Gastrocnemius medialis (tissue), 4 donors: ENCODE data around the gene WDR53. TPM values are rescaled to one million over a fixed set of nuclear protein-coding genes. Genes with fewer than 3 reads are reported as not detected.
A peak's percentile ranks its signal among the peaks of the same experiment; 100 is the strongest.
"Not testable (repeated sequence)": the region's sequence is repeated elsewhere in the genome, so short reads cannot be mapped to it uniquely, and the experiment has no call there.

Source experiments
- ATAC-seq, 2 donors: fragments of 150-250 bp; one replicate each; pipeline ENCODE4 v1.9.1; 2016
- DNase-seq, 2 donors: peaks; one replicate each; pipeline ENCODE4 v3.0.0-alpha.2; 2019
- H3K27ac ChIP-seq, 4 donors: fragments of 200-600 bp; sonication (generic); 1 replicate in 1 of 4; 2 replicates in 3 of 4; pipeline ENCODE4 v1.5.1; 2016 to 2018; ENCODE audit warnings: mild to moderate bottlenecking in 2 of 4, moderate library complexity in 1 of 4
- H3K27me3 ChIP-seq, 3 donors: fragments of 200-600 bp; sonication (generic) in 2 of 3; 1 replicate in 1 of 3; 2 replicates in 2 of 3; pipeline versions ENCODE4 v1.5.1 to v1.6.0; 2016 to 2019; ENCODE audit warnings: mild to moderate bottlenecking in 1 of 3, moderate library complexity in 1 of 3
- H3K36me3 ChIP-seq, 2 donors: fragments of 200-600 bp; sonication (generic) in 1 of 2; one replicate each; pipeline ENCODE4 v1.5.1; 2017 to 2018
- H3K4me1 ChIP-seq, 2 donors: fragments of 200-600 bp; sonication (generic) in 1 of 2; one replicate each; pipeline ENCODE4 v1.5.1; 2016 to 2017; ENCODE audit warnings: mild to moderate bottlenecking in 2 of 2
- H3K4me3 ChIP-seq, 4 donors: fragments of 200-600 bp; sonication (generic) in 3 of 4; 1 replicate in 1 of 4; 2 replicates in 3 of 4; pipeline ENCODE4 v1.5.1; 2016 to 2019; ENCODE audit warnings: mild to moderate bottlenecking in 2 of 4
- H3K9me3 ChIP-seq, 3 donors: fragments of 200-600 bp; sonication (generic) in 2 of 3; 1 replicate in 1 of 3; 2 replicates in 2 of 3; pipeline ENCODE4 v1.5.1; 2016 to 2019
- POLR2A ChIP-seq, 2 donors: fragments of 450-650 bp; IDR thresholded peaks; one replicate each; pipeline ENCODE4 v1.6.1; 2017; ENCODE audit warnings: antibody characterized with exemption in 2 of 2, mild to moderate bottlenecking in 2 of 2, moderate library complexity in 2 of 2
- in situ Hi-C, 4 donors: fragments of 200-750 bp; cut with MboI; loops; one replicate each; pipeline versions ENCODE4 v1.15.0 to v1.8.0; 2017; ENCODE audit warnings: low sequenced_read_pairs in 4 of 4
- intact Hi-C: fragments of 100-400 bp; cut with DNase I; formaldehyde crosslinking; loops from one replicate; pipeline ENCODE4 v1.15.1; 2023; ENCODE audit warnings: low total_unique reads
- total RNA-seq, 4 donors: library from RNA; depleted of rRNA; stranded (reverse); fragments of >200 nt; gene quantifications; one replicate each; pipeline versions ENCODE4 v1.1.0 to v1.2.3, GENCODE V29; 2016
- TF ChIP-seq, protein P1 (sequence below), 5 experiments: fragments of 450-650 bp in 3 of 5; fragments of 200-600 bp in 2 of 5; sonication (generic) in 2 of 5; IDR thresholded peaks in 4 of 5; conservative IDR thresholded peaks in 1 of 5; 1 replicate in 4 of 5; 2 replicates in 1 of 5; pipeline ENCODE4 v1.5.1; 2016 to 2019; ENCODE audit warnings: antibody characterized with exemption in 5 of 5, mild to moderate bottlenecking in 3 of 5, moderate library complexity in 3 of 5

The WDR53 gene
- total RNA-seq, 4 donors from 2014 or later: 4.8 to 8.3 (median 6.7) TPM

DNA sequence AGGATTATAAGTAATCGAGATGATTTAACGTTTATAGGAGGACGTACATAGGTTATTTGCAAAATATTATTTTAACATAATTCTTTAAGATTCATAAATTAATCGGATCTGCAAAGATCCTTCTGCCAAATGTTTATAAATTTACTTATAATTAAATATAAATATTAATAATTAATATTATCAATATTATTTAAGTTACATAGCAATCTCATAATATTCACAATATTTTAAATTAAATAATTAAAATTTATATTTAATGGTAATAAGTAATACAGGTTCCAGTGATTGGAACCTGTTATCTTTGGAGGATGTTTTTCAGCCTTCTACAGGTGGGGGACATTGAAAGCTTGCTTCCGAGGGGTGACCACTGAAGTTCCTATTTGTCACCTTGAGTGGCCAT lies 16.1 kb downstream of the WDR53 start:
- TF ChIP-seq, protein P1, sequence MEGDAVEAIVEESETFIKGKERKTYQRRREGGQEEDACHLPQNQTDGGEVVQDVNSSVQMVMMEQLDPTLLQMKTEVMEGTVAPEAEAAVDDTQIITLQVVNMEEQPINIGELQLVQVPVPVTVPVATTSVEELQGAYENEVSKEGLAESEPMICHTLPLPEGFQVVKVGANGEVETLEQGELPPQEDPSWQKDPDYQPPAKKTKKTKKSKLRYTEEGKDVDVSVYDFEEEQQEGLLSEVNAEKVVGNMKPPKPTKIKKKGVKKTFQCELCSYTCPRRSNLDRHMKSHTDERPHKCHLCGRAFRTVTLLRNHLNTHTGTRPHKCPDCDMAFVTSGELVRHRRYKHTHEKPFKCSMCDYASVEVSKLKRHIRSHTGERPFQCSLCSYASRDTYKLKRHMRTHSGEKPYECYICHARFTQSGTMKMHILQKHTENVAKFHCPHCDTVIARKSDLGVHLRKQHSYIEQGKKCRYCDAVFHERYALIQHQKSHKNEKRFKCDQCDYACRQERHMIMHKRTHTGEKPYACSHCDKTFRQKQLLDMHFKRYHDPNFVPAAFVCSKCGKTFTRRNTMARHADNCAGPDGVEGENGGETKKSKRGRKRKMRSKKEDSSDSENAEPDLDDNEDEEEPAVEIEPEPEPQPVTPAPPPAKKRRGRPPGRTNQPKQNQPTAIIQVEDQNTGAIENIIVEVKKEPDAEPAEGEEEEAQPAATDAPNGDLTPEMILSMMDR (IDR thresholded peaks at IDR 0.05 in 4 of 5, conservative IDR thresholded peaks at IDR 0.05 in 1 of 5): no peak
- no peak for TF ChIP-seq POLR2A (IDR thresholded peaks at IDR 0.05)
- ATAC-seq (no peak), DNase-seq (no peak)
- no peak overlapping the region for H3K4me3 ChIP-seq
- intact Hi-C loops (loop anchor here (10.0 kb wide), 1 partner anchor 313 kb away; the partner anchor contains the start of gene SENP5), in situ Hi-C loops (loop anchor here in 1 of 4 donors (25.0 kb wide), 1 partner anchor 385 kb away; the partner anchor contains the start of gene NCBP2)
- peak overlapping the region; percentile 75 to 86 (median 81) for H3K27ac ChIP-seq
- no peaks in the 10 kb centered on the region for H3K9me3 ChIP-seq
- H3K36me3 ChIP-seq: peaks cover 0 to 2% of the 10 kb centered on the region in 2 donors
- H3K27me3 ChIP-seq: no peaks in the 10 kb centered on the region
- H3K4me1 ChIP-seq: peaks cover 17% of the 10 kb centered on the region in 2 donors

DNA sequence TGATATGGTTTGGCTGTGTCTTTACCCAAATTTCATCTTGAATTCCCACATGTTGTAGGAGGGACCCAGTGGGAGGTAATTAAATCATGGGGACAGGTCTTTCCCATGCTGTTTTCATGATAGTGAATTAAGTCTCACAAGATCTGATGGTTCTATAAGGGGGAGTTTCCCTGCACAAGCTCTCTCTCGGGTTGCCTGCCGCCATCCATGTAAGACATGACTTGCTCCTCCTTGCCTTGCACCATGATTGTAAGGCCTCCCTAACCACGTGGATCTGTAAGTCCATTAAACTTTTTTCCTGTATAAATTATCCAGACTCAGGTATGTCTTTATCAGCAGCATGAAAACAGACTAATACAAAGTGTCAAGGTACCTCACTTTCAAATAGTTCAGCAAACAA lies 18.2 kb downstream of the WDR53 start:
- H3K27ac ChIP-seq, H3K36me3 ChIP-seq, ATAC-seq, H3K9me3 ChIP-seq, H3K4me3 ChIP-seq, DNase-seq, H3K27me3 ChIP-seq: not testable (repeated sequence)
- H3K4me1 ChIP-seq: peaks cover 17% of the 10 kb centered on the region in 2 donors
- intact Hi-C loops: loop anchor here (10.0 kb wide), 1 partner anchor 315 kb away; the partner anchor contains the start of gene SENP5
- in situ Hi-C loops: loop anchor here in 1 of 4 donors (25.0 kb wide), 1 partner anchor 387 kb away; the partner anchor contains the start of gene NCBP2

DNA sequence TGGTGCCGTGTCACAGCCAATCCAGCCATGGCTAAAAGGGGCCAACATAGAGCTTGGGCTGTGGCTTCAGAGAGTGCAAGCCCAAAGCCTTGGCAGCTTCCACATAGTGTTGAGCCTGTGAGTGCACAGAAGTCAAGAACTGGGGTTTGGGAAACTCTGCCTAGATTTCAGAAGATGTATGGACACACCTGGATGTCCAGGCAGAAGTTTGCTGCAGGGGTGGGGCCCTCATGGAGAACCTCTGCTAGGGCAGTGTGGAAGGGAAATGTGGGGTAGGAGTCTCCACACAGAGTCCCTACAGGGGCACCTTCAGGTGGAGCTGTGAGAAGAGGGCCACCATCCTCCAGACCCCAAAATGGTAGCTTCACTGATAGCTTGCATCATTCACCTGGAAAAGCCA lies 19.0 kb downstream of the WDR53 start:
- DNase-seq, H3K36me3 ChIP-seq, H3K27ac ChIP-seq, H3K27me3 ChIP-seq, in situ Hi-C loops, H3K9me3 ChIP-seq, intact Hi-C loops, ATAC-seq, H3K4me3 ChIP-seq: not testable (repeated sequence)
- H3K4me1 ChIP-seq: peaks cover 14 to 16% of the 10 kb centered on the region in 2 donors

DNA sequence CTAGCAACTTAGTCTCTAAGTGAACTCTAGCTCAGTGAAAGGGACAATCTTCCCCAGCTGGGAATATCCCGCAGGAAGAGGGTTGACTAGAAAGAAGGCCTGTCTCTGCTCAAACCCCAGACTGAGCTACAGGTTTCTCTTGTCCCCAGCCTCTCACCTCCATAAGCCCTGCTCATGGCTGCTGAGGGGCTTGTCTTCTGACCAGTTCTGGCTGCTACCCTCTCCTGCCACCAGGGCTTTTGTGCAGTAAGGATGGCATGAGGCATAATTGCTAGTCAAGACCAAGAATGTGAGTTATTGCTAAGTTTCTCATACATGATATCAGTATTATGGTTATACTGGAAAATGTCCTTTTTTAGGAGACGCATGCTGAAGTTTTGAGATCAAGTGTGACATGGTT lies 21.3 kb downstream of the WDR53 start:
- H3K36me3 ChIP-seq: no peaks in the 10 kb centered on the region
- ATAC-seq (no peak), DNase-seq (no peak)
- intact Hi-C loops: no loop called here
- H3K4me1 ChIP-seq: no peaks in the 10 kb centered on the region
- TF ChIP-seq, protein P1 (IDR thresholded peaks at IDR 0.05 in 4 of 5, conservative IDR thresholded peaks at IDR 0.05 in 1 of 5): no peak
- no peak for TF ChIP-seq POLR2A (IDR thresholded peaks at IDR 0.05)
- H3K4me3 ChIP-seq: no peak overlapping the region
- no peaks in the 10 kb centered on the region for H3K9me3 ChIP-seq
- in situ Hi-C loops: no loop called here
- H3K27me3 ChIP-seq: no peaks in the 10 kb centered on the region
- no peak overlapping the region for H3K27ac ChIP-seq

DNA sequence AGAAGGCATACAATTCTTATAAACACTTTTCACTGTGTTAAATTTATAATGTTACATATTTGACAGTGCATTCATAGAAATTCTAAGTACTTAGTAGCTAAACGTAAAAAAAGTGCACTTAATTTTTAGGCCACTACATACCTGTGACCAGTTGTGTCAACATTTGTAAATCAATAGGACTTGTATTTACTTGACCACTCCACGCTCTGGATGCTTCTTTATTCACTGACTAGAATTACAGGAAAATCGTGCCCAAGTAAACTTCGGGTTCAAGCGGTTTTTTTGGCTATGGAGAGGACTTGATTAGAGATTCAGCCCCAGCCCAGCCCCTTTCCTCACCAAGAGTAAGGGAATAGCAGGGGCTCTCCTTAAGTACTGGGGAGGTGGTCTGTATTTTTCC lies 21.8 kb downstream of the WDR53 start:
- Histone ChIP-seq H3K4me3 (no peak overlapping the region), H3K27ac (no peak overlapping the region), H3K4me1 (no peaks in the 10 kb centered on the region), H3K9me3 (no peaks in the 10 kb centered on the region), H3K36me3 (no peaks in the 10 kb centered on the region), H3K27me3 (no peaks in the 10 kb centered on the region)
- DNase-seq (no peak), ATAC-seq (no peak)
- intact Hi-C loops (no loop called here), in situ Hi-C loops (no loop called here)
- TF ChIP-seq, protein P1 (IDR thresholded peaks at IDR 0.05 in 4 of 5, conservative IDR thresholded peaks at IDR 0.05 in 1 of 5): no peak
- no peak for TF ChIP-seq POLR2A (IDR thresholded peaks at IDR 0.05)

DNA sequence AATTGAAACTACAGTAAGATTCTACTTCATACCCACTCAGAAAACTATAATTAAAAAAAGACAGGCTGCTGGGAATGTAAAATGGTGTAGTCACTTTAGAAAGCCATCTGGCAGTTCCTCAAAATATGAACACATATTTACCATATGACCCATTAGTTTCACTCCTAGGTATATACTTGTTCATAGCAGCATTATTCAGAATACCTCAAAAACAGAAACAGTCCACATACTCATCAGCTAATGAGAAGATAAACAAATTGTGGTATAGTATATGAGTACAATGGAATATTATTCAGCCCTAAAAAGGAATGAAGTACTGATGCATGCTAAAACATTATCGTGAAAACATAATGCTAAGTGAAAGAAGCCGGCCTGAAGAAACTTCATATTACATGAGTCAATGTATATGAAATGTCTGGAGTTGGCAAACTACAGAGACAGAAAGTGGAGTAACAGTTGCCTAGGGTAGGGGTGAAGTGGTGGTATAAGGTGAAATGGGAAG lies 23.8 kb downstream of the WDR53 start:
- TF ChIP-seq POLR2A (IDR thresholded peaks at IDR 0.05): no peak
- TF ChIP-seq, protein P1 (IDR thresholded peaks at IDR 0.05 in 4 of 5, conservative IDR thresholded peaks at IDR 0.05 in 1 of 5): no peak
- intact Hi-C loops (no loop called here), in situ Hi-C loops (no loop called here)
- no peaks in the 10 kb centered on the region for H3K27me3 ChIP-seq
- H3K4me3 ChIP-seq: no peak overlapping the region
- no peaks in the 10 kb centered on the region for H3K4me1 ChIP-seq
- H3K27ac ChIP-seq: no peak overlapping the region
- ATAC-seq: no peak
- no peak for DNase-seq
- no peaks in the 10 kb centered on the region for H3K36me3 ChIP-seq
- H3K9me3 ChIP-seq: no peaks in the 10 kb centered on the region
